ENCODE results near the gene CARD14.
"Not testable (repeated sequence)": the region's sequence is repeated elsewhere in the genome, so short reads cannot be mapped to it uniquely, and the experiment has no call there.

Gene CARD14

GRCh38 chr17:80151333-80151732 lies 18.5 kb upstream of the CARD14 start:
- DNase-seq: no peak

DNA sequence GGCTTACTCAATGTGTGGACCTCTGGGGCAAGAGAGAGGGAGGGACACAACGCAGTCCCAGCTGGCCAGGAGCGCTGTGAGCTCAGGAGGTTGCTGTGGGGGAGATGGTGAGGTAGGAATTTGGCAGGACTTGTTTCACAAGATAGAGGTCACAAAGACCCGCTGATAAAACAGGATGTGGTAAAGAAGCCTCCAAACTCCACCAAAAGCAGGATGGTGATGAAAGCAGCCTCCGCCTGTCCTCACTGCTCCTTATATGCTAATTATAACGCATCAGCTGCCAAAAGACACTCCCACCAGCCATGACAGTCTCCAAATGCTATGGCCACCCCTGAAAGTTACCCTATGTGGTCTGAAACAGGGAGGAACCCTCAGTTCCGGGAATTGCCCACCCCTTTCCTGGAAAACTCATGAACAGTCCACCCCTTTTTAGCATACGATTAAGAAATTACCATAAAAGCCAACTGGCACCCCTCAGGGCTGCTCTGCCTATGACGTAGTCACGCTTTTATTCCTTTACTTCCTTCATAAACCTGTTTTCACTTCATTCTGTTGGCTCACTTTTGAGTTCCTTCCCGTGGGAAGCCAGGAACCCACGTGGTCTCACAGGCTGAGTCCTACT lies 17.6 kb upstream of the CARD14 start:
- no peak for DNase-seq

DNA sequence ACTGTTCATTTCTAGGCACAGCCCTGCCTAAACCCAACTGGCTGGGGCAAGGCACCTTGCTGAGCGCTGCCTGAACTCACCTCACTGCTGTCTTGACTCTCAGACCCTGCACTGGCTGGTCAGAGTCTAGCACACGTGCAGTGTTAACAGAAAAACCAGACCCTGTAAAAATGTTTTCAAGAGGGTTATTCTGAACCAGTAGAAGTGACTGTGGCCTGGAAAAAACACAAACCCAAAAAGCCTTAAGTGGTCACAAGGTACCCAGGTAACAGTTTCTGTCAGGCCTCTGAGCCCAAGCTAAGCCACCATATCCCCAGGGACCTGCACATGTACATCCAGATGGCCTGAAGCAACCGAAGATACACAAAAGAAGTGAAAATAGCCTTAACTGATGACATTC lies 16.8 kb upstream of the CARD14 start:
- DNase-seq: no peak

DNA sequence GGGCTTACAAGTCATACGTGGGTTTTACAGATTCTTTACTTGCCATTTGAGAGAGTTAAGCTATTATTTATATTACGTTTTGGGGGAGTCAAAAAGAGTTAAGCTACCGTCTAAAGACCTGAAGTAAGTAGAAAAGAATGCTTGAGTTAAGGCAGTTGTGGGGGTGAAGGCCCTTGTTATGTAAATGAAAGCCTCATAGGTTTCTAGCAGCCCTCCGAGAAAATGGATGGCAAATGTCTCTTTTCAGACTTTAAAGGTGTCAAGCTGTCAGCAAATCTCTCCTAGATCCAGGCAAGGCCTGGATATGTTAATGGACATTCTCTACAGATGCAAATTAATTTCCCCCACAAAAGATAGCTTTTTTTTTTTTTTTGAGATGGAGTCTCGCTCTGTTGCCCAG lies 15.7 kb upstream of the CARD14 start:
- no peak for DNase-seq

DNA sequence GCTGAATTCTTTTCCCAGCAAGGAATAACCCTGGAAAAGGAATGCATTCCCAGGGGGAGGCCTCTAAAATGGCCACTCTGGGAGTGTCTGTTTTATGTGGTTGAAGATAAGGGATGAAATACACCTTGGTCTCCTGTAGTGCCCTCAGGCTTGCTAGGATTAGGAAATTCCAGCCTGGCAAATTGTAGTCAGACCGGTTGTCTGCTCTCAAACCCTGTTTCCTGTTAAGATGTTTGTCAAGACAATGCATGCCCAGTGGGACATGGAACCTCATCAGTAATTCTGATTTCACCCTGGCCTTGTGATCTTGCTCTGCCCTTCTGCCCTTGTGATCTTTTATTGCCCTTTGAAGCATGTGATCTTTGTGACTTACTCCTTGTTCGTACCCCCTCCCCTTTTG lies 14.2 kb upstream of the CARD14 start:
- not testable (repeated sequence) for DNase-seq

DNA sequence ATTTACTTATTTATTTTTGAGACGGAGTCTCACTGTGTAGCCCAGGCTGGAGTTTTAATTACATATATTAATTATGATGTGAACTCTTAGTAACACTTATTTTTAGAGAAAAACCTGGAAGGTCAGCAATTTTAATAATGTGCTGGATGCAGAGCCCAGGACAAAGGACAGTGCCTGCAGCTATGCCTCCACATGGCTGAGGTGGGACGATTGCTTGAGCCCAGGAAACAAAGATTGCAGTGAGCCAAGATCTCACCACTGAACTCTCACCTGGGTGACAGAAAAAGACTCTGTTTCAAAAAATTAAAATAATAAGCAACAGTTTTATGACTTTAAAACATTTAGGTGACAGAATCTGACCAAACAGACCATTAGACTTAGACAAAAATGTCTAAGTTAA lies 11.0 kb upstream of the CARD14 start:
- no peak for DNase-seq

GRCh38 chr17:80160536-80160935 lies 9.3 kb upstream of the CARD14 start:
- DNase-seq: no peak

GRCh38 chr17:80163336-80163735 lies 6.5 kb upstream of the CARD14 start:
- no peak for DNase-seq

DNA sequence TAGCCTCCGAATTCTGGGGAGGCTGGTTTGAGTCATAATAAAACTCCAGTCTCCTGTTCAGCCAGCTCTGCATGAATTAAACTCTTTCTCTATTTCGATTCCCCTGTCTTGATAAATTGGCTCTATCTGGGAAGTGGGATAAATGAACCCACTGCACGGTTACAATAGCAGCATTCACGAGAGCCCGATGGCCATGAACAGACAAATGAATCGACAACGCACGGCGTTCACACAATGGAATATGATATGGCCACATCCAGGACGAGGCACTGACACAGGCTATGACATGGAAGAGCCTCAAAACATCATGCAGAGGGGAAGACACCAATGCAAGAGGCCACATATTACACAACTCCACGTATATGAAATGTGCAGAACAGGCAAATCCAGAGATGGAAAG lies 5.6 kb upstream of the CARD14 start:
- no peak for DNase-seq

- DNase-seq: no peak
Observed at GRCh38 chr17:80166446-80166845, 3.4 kb upstream of the CARD14 start.

- no peak for DNase-seq
Observed at GRCh38 chr17:80168371-80168770, 1.5 kb upstream of the CARD14 start.

DNA sequence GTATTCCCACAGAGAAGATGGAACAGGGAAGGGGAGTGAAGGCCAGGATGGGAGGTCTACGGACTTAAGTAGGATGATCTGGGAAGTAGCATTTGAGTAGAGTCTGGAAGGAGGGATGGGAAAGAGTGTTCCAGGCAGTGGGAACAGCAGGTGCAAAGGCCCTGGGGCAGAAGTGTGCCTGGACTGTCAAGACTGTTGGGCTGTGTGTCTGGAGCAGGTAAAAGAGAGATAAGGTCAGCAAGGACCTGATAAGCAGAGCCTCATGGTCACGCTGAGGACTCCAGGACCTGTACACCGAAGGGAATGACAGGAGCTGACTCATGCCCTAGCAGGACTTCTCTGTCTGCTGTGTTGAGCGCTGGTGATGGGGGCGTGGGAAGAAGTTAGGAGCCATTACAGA lies 723 bp upstream of the CARD14 start:
- no peak for DNase-seq

DNA sequence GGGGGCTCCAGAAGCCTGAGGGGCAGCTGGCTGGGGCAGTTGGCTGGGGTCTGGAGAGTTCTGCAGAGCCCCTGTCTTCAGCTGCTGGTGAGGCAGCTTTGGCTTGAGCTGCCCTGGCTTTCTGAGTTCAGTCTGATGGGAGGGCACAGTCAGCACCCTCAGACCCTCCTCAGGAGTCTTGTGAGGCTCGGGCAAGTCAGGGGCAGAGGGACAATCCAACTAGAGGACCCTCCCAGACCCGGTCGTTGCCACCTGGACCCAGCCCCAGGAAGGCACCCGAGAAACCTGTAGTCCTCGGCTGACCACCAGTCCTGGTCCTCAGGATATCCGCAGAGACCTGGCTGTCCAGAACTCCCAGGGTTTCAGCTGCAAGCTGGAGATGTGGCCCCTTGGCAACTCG lies 1.9 kb downstream of the CARD14 start:
- DNase-seq: no peak

- no peak for DNase-seq
Observed at GRCh38 chr17:80173126-80173525, 3.3 kb downstream of the CARD14 start.

- DNase-seq: no peak
Observed at GRCh38 chr17:80173916-80174315, 4.1 kb downstream of the CARD14 start.

DNA sequence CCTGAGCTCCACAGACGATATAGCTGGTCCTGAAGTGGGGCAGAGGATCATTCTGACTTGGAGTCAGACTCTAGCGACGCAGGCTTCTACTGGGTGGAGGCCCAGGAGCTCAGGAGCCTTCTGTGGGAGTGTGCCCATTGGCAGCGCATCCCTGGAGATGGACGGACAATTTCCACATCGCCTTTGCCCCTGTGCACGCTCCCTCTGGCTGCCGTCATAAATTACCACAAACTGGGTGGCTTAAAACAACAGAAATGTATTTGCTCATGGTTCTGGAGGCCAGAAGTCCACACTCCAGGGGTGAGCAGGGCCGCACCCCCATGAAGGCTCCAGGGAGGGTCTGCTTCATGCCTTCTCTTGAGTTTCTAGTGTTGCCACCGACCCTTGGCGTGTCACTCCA lies 6.9 kb downstream of the CARD14 start:
- DNase-seq: no peak

DNA sequence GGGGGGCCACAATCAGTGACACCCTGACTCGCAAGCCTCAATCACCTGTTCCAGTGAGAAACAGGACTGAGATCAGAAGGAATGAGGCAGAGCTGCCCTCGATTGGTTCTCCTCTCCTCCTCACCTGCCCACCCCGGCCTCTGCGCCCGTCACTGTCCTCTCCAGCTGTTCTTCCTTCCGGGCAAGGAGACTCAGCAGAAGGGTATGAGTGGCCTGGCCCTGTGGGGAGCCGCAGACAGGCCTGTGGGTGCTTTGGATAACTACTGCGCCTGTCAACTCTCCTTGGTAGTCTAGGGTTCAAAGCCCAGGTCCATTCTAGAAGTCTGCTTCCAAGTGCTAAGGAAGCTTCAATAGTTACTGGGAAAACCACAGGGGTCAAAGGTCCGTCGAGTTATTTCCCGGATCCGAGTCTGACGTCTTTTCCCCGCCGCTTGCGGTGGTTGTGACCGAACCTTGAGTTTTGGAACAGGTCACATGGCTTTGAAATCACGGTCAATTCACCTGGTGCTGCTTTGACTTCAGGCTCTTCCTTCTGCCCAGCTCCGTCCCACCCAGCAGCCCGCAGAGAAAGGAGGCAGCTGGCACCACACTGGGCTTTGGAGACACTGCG lies 8.3 kb downstream of the CARD14 start:
- DNase-seq: no peak

- DNase-seq: no peak
Observed at GRCh38 chr17:80180192-80180591, 10.4 kb downstream of the CARD14 start.

DNA sequence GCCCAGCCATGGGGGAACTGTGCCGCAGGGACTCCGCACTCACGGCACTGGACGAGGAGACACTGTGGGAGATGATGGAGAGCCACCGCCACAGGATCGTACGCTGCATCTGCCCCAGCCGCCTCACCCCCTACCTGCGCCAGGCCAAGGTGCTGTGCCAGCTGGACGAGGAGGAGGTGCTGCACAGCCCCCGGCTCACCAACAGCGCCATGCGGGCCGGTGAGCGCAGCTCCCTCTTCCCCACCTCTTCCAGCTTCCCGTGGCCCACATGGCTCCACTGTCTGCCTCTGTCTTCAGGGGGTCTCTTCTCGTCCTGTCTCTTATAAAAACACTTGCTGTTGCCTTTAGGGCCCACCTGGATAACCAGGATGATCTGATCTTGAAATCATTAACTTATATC lies 11.6 kb downstream of the CARD14 start:
- DNase-seq: no peak

DNA sequence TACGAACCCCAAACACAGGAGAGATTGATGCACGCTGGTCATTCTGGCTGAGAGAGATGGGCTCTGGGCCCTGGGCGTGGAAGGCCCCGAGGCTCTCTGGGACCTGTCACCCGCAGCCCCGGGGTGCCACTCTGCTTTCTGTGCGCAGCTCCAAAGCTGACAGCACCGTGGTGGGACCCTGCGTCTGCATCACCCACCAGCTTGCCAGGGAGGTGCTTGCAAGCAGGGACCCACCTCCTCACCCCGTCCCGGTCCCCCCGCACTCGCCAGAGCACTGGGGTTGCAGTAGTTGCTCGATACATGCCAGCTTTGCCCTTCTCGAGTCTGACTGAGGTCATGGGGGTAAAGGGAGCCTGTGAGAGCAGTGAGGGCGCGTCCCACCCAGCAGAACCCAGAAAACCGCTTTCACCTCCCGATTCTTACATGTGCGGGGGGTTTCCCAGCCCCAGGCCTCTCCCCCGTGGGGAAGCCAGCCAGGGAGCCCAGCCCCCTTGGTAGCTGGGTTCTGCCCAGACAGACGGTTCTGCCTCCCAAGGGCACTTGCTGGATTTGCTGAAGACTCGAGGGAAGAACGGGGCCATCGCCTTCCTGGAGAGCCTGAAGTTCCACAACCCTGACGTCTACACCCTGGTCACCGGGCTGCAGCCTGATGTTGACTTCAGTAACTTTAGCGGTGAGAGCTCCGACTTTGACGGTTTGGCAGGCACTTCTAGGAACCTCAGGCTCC lies 12.5 kb downstream of the CARD14 start:
- DNase-seq: no peak

DNA sequence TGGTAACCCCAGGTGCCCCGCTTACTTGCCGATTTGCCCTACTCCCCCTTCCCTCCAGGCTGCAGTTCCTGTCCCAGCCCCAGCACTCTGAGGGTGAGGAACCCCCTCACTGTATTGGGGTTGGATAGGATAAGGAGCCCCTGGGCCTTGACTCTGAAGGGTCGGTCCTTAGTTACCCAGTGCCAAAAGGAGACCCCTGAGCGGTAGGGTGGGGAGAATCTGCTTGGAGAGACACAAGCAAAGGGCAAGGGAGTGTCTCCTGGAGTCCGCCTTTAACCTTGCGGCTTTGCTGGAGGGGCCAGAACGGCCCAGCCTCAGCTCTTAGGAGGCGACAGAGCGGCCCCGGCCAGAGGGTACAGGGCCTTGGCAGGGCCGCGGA lies 13.0 kb downstream of the CARD14 start:
- DNase-seq: no peak

DNA sequence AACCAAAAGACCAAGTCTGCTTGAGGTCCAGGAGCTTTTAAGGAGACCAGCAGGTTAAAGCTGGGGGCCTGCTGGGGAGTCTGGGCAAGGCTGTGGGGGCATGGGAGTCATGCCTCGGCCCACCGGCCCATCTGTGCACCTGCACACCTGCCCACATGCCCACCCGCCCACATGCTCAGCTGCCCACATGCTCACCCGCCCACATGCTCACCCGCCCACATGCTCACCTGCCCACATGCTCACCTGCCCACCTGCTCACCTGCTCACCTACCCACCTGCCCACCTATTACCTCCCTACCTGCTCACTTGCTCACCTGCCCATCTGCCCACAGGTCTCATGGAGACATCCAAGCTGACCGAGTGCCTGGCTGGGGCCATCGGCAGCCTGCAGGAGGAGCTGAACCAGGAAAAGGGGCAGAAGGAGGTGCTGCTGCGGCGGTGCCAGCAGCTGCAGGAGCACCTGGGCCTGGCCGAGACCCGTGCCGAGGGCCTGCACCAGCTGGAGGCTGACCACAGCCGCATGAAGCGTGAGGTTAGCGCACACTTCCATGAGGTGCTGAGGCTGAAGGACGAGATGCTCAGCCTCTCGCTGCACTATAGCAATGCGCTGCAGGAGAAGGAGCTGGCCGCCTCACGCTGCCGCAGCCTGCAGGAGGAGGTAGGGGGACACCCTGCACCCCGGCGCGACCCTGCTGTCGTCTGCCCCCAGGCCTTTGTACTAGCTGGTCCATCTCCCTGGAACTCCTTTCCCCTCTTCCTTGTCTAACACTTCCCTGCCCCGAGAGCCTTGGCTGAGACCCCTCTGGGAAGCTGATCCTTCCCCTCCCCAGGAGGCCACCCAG lies 14.0 kb downstream of the CARD14 start:
- DNase-seq: no peak

DNA sequence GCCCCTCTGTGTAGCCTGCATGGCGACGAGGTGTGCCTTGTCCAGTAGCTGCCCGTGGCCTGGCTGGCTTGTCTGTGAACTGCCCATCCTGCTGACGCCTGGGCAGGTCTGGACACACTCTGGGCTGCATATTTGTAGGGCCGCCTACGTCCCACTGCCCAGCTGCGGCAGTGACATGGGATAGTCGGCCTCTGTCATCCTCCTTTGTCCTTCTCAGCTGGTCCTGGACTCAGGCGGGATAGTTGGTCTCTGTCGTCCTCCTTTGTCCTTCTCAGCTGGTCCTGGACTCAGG lies 14.5 kb downstream of the CARD14 start:
- DNase-seq: no peak

GRCh38 chr17:80185968-80186367 lies 16.1 kb downstream of the CARD14 start:
- DNase-seq: no peak
